H1 (cell line): ENCODE measurements around the gene CFAP53. TPM values are rescaled to one million over a fixed set of nuclear protein-coding genes. Genes with fewer than 3 reads are reported as not detected.

Experiments used
- CTCF ChIA-PET: fragments of 300-600 bp; sonication (Branson Sonifier 250); formaldehyde crosslinking; loops from one replicate; lab custom pipeline; 2021; ENCODE audit not compliant: partially characterized antibody; lab: Charles Lee
- POLR2A ChIA-PET: fragments of 300-600 bp; sonication (Branson Sonifier 250); formaldehyde crosslinking; loops from one replicate; lab custom pipeline; 2021; ENCODE audit warnings: inconsistent platforms; ENCODE audit not compliant: partially characterized antibody; lab: Charles Lee
- DNase-seq, 2 experiments: peaks; one replicate each; pipeline versions ENCODE4 v3.0.0 to v3.0.0-alpha.2; 2010 to 2022; ENCODE audit warnings: low spot score in 2 of 2, low read depth in 1 of 2, mixed read lengths in 1 of 2
- FAIRE-seq: peaks from 2 replicates; lab custom pipeline; 2011; peaks lifted over from hg19 to GRCh38; lab: Jason Lieb, UNC
- H2AFZ ChIP-seq: 2 replicates; pipeline ENCODE4 v1.8.1; 2012; ENCODE audit warnings: low read length, inconsistent platforms
- H2AK5ac ChIP-seq: 2 replicates; pipeline ENCODE4 v1.6.1; 2013; ENCODE audit warnings: low read depth, low read length
- H2BK120ac ChIP-seq: replicated peaks from 2 replicates; pipeline ENCODE3; 2013; ENCODE audit warnings: low read depth, low read length, inconsistent platforms
- H2BK12ac ChIP-seq: 2 replicates; pipeline ENCODE4 v1.6.1; 2013; ENCODE audit warnings: low read depth, low read length
- H2BK15ac ChIP-seq: 2 replicates; pipeline ENCODE4 v1.6.1; 2013; ENCODE audit warnings: low read length
- H2BK20ac ChIP-seq: 2 replicates; pipeline ENCODE4 v1.6.1; 2013; ENCODE audit warnings: low read length
- H2BK5ac ChIP-seq: 2 replicates; pipeline ENCODE4 v1.6.1; 2013; ENCODE audit warnings: low read depth, low read length
- H3K14ac ChIP-seq: 2 replicates; pipeline ENCODE4 v1.6.1; 2013; ENCODE audit warnings: inconsistent platforms; ENCODE audit not compliant: insufficient read length
- H3K18ac ChIP-seq: 2 replicates; pipeline ENCODE4 v1.6.1; 2013; ENCODE audit warnings: low read length; ENCODE audit errors: extremely low read depth
- H3K23ac ChIP-seq: 2 replicates; pipeline ENCODE4 v1.6.1; 2013; ENCODE audit warnings: inconsistent platforms; ENCODE audit not compliant: insufficient read length
- H3K23me2 ChIP-seq: 2 replicates; pipeline ENCODE4 v1.6.1; 2013; ENCODE audit warnings: low read depth, low read length
- H3K27ac ChIP-seq: 2 replicates; pipeline ENCODE4 v1.6.1; 2011; ENCODE audit warnings: low read depth, low read length, inconsistent platforms
- H3K27me3 ChIP-seq, 4 experiments: replicated peaks in 1 of 4; 1 replicate in 1 of 4; 2 replicates in 3 of 4; pipeline versions ENCODE4 v1.6.1 to v1.8.1; 2011 to 2013; ENCODE audit warnings: low read length in 3 of 4, mild to moderate bottlenecking in 3 of 4, inconsistent platforms in 2 of 4, mixed read lengths in 2 of 4, moderate library complexity in 1 of 4; ENCODE audit not compliant: control insufficient read depth in 3 of 4, insufficient read depth in 3 of 4; ENCODE audit errors: extremely low read depth in 1 of 4
- H3K36me3 ChIP-seq, 4 experiments: 2 replicates each; pipeline versions ENCODE4 v1.6.1 to v1.8.1; 2011 to 2013; ENCODE audit warnings: mild to moderate bottlenecking in 4 of 4, low read length in 3 of 4, moderate library complexity in 2 of 4, control low read depth in 1 of 4, inconsistent platforms in 1 of 4; ENCODE audit not compliant: insufficient read depth in 4 of 4, control insufficient read depth in 2 of 4
- H3K4ac ChIP-seq: replicated peaks from 2 replicates; pipeline ENCODE3; 2013; ENCODE audit warnings: low read length, low read depth, mixed read lengths, inconsistent platforms; ENCODE audit not compliant: insufficient read length
- H3K4me1 ChIP-seq, 4 experiments: replicated peaks in 1 of 4; 1 replicate in 1 of 4; 2 replicates in 3 of 4; pipeline versions ENCODE4 v1.6.1 to v1.8.1; 2011 to 2013; ENCODE audit warnings: low read length in 3 of 4, inconsistent platforms in 2 of 4, mixed read lengths in 1 of 4; ENCODE audit not compliant: insufficient read depth in 4 of 4, control insufficient read depth in 3 of 4
- H3K4me2 ChIP-seq, 2 experiments: 2 replicates each; pipeline versions ENCODE4 v1.6.1 to v1.8.1; 2011 to 2013; ENCODE audit warnings: low read depth in 2 of 2, low read length in 2 of 2, control low read depth in 1 of 2, inconsistent platforms in 1 of 2, mild to moderate bottlenecking in 1 of 2; ENCODE audit not compliant: insufficient read depth in 1 of 2
- H3K4me3 ChIP-seq, 4 experiments: fragments of 200-600, 300-600 bp in 1 of 4; sonication (generic), shearing (Covaris generic), sonication (Bioruptor Twin) in 1 of 4; 2 replicates each; pipeline versions ENCODE4 v1.5.1 to v1.8.1; 2011 to 2016; ENCODE audit warnings: low read length in 4 of 4, low read depth in 3 of 4, control low read depth in 2 of 4, inconsistent platforms in 2 of 4, mild to moderate bottlenecking in 2 of 4, mixed read lengths in 1 of 4, moderate library complexity in 1 of 4; ENCODE audit not compliant: insufficient read depth in 2 of 4; ENCODE audit errors: extremely low read depth in 1 of 4
- H3K56ac ChIP-seq: replicated peaks from 2 replicates; pipeline ENCODE3; 2013; ENCODE audit warnings: low read depth, mild to moderate bottlenecking, mixed read lengths, low read length, inconsistent platforms; ENCODE audit not compliant: insufficient read length
- H3K79me1 ChIP-seq: 2 replicates; pipeline ENCODE4 v1.6.1; 2013; ENCODE audit warnings: low read depth, low read length, control low read depth
- H3K79me2 ChIP-seq, 2 experiments: 2 replicates each; pipeline versions ENCODE4 v1.6.1 to v1.8.1; 2012 to 2013; ENCODE audit warnings: low read length in 2 of 2, mild to moderate bottlenecking in 2 of 2, inconsistent platforms in 1 of 2; ENCODE audit not compliant: insufficient read depth in 2 of 2, control insufficient read depth in 1 of 2
- H3K9ac ChIP-seq, 4 experiments: replicated peaks in 1 of 4; 1 replicate in 1 of 4; 2 replicates in 3 of 4; pipeline versions ENCODE4 v1.6.1 to v1.8.1; 2011 to 2013; ENCODE audit warnings: low read depth in 3 of 4, low read length in 3 of 4, control low read depth in 2 of 4, mild to moderate bottlenecking in 2 of 4, moderate library complexity in 2 of 4, inconsistent platforms in 1 of 4; ENCODE audit errors: extremely low read depth in 1 of 4
- H3K9me3 ChIP-seq, 2 experiments: 2 replicates each; pipeline versions ENCODE4 v1.6.1 to v1.8.1; 2012 to 2013; ENCODE audit warnings: mild to moderate bottlenecking in 2 of 2, moderate library complexity in 2 of 2, control low read depth in 1 of 2, inconsistent platforms in 1 of 2, low read depth in 1 of 2, low read length in 1 of 2, mixed read lengths in 1 of 2; ENCODE audit not compliant: insufficient read depth in 2 of 2
- H4K20me1 ChIP-seq, 2 experiments: replicated peaks in 1 of 2; 2 replicates each; pipeline versions ENCODE3 to v1.8.1; 2011 to 2013; ENCODE audit warnings: inconsistent platforms in 2 of 2, low read length in 2 of 2, mild to moderate bottlenecking in 1 of 2; ENCODE audit not compliant: insufficient read depth in 2 of 2, control insufficient read depth in 1 of 2
- H4K5ac ChIP-seq: 2 replicates; pipeline ENCODE4 v1.6.1; 2013; ENCODE audit warnings: low read length, low read depth, mixed read lengths, inconsistent platforms; ENCODE audit not compliant: insufficient read length
- H4K8ac ChIP-seq: 2 replicates; pipeline ENCODE4 v1.8.0; 2013; ENCODE audit warnings: mild to moderate bottlenecking, moderate library complexity, low read length, inconsistent platforms; ENCODE audit not compliant: insufficient read depth; ENCODE audit errors: extremely low read depth
- H4K91ac ChIP-seq: replicated peaks from 2 replicates; pipeline ENCODE3; 2013; ENCODE audit warnings: low read length, mixed read lengths, inconsistent platforms; ENCODE audit not compliant: insufficient read length
- FOSL1 ChIP-seq: IDR thresholded peaks from 2 replicates; pipeline ENCODE4 v1.6.1; 2011; ENCODE audit warnings: mild to moderate bottlenecking, low read depth, low read length, moderate library complexity; ENCODE audit not compliant: insufficient read depth
- MAFK ChIP-seq: IDR thresholded peaks from 2 replicates; pipeline ENCODE4 v1.6.1; 2012; ENCODE audit warnings: low read depth, mild to moderate bottlenecking, improper control_type of control experiment, low read length
- SIN3A ChIP-seq, 2 experiments: IDR thresholded peaks in 1 of 2; conservative IDR thresholded peaks in 1 of 2; 2 replicates each; pipeline ENCODE4 v1.6.1; 2011 to 2012; ENCODE audit warnings: low read length in 2 of 2, improper control_type of control experiment in 1 of 2, low read depth in 1 of 2, mild to moderate bottlenecking in 1 of 2
- TAF7 ChIP-seq: optimal IDR thresholded peaks from 2 replicates; pipeline ENCODE3; 2011; ENCODE audit warnings: low read depth, mild to moderate bottlenecking, inconsistent platforms, low read length, moderate library complexity, borderline replicate concordance
- WGBS, 2 experiments: shearing (Covaris generic) in 1 of 2; methylation state at CpG; one replicate each; pipeline versions ENCODE4 v1.1.6 to v1.1.7; 2013 to 2015; ENCODE audit warnings: low lambda C conversion rate in 2 of 2, mixed read lengths in 2 of 2, inconsistent platforms in 1 of 2, low coverage in 1 of 2, missing lambda C conversion rate in 1 of 2; ENCODE audit not compliant: insufficient replicate concordance in 2 of 2, insufficient coverage in 1 of 2, insufficient read length in 1 of 2; ENCODE audit errors: extremely low coverage in 1 of 2, missing lambda C conversion rate in 1 of 2; 5-methylcytosine and 5-hydroxymethylcytosine counted together
- polyA plus RNA-seq, 7 experiments: library from polyadenylated mRNA; depleted of rRNA in 3 of 7; stranded (reverse) in 5 of 7; unstranded in 2 of 7; fragments of >200 nt in 5 of 7; fragments of 200-250 nt in 2 of 7; gene quantifications; 1 replicate in 5 of 7; 2 replicates in 1 of 7; 4 replicates in 1 of 7; pipeline versions ENCODE4 v1.2.1 to v1.2.3, GENCODE V29; 2011 to 2013; ENCODE audit warnings: missing spikeins in 2 of 7, mixed read lengths in 2 of 7
- total RNA-seq: library from RNA; stranded (reverse); fragmentation: NEBNext Ultra II Directional; extraction: Animal tissue kit (Norgen Biotek cat#: 25700); gene quantifications from 2 replicates; pipeline ENCODE4 v1.2.1, GENCODE V29; 2021
- TF ChIP-seq, protein P1 (sequence below): IDR thresholded peaks from 2 replicates; pipeline ENCODE4 v1.6.1; 2011; ENCODE audit warnings: low read length, improper control_type of control experiment

CFAP53 gene
- total and polyA plus RNA-seq, 2 of the 8 experiments (the other 6 are each of a cell fraction or from before 2014, with no cell fraction given) = 0.08 to 0.30 TPM

DNA sequence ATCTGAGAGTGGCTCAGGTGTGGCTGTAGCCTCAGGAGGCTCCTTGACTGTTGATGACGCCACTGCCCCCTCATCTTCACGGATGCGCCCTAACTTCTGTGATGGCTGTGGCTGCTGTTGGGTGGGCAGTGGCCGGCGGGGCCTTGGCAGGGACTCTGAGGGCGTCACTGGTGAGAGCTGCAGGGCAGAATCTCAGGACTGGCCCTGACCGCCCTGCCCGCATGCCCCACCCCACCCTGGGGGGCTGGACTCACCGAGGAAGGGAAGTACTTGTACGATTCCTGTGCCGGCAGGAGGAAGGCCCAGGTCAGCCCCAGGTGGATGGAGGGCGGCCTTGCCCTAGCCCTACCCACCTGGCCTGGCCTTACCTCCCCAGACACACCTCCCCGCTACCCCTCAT, 18.8 kb upstream of the CFAP53 start:
- peaks cover 6% of the 10 kb centered on the region; the same call in 1 of the 2 replicates for H3K79me1 ChIP-seq
- no peak overlapping the region for H3K4me3 ChIP-seq
- peaks cover 0 to 16% of the 10 kb centered on the region in 2 experiments; a peak in 2 of 4 replicates for H3K79me2 ChIP-seq
- WGBS, 2 experiments = 93% methylated on average over 10 of the region's 13 CpGs; no CpG with 5 or more reads in 1 of the 2 experiments
- peaks cover 0 to 5% of the 10 kb centered on the region in 2 experiments for H4K20me1 ChIP-seq
- peaks cover 3 to 25% (median 21%) of the 10 kb centered on the region in 4 experiments for H3K36me3 ChIP-seq
- H3K9ac ChIP-seq = no peak overlapping the region
- FAIRE-seq = no peak
- DNase-seq = no peak
- peaks cover 0 to 13% (median 6%) of the 10 kb centered on the region in 4 experiments; a peak in 5 of 7 replicates for H3K4me1 ChIP-seq
- H3K18ac ChIP-seq = no peak overlapping the region
- no peak overlapping the region for H2AFZ ChIP-seq
- H3K27me3 ChIP-seq = no peaks in the 10 kb centered on the region
- H4K5ac ChIP-seq = no peak overlapping the region
- no peak overlapping the region for H2BK120ac ChIP-seq
- 0 out of 2 replicates have a peak overlapping the region, but pooled peaks have one; percentile 12 for H4K8ac ChIP-seq
- H2BK5ac ChIP-seq = no peak overlapping the region
- H2BK15ac ChIP-seq = no peak overlapping the region
- H3K27ac ChIP-seq = no peak overlapping the region
- no peak overlapping the region for H3K4ac ChIP-seq
- H3K4me2 ChIP-seq = no peak overlapping the region
- H2AK5ac ChIP-seq = no peak overlapping the region
- no peak overlapping the region for H3K56ac ChIP-seq
- no peak overlapping the region for H2BK12ac ChIP-seq
- no peak overlapping the region for H4K91ac ChIP-seq
- no peak overlapping the region for H2BK20ac ChIP-seq
- H3K23me2 ChIP-seq = peaks cover 18% of the 10 kb centered on the region
- ChIA-PET POLR2A (no interaction called here), CTCF (no interaction called here)
- TF ChIP-seq, protein P1, sequence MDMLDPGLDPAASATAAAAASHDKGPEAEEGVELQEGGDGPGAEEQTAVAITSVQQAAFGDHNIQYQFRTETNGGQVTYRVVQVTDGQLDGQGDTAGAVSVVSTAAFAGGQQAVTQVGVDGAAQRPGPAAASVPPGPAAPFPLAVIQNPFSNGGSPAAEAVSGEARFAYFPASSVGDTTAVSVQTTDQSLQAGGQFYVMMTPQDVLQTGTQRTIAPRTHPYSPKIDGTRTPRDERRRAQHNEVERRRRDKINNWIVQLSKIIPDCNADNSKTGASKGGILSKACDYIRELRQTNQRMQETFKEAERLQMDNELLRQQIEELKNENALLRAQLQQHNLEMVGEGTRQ = no peak
- TF ChIP-seq SIN3A (conservative IDR thresholded peaks at IDR 0.05 in 1 of 2, IDR thresholded peaks at IDR 0.05 in 1 of 2; ENCODE audit: low read depth in 1 of 2, low read length in 2 of 2) = no peak
- TF ChIP-seq FOSL1 = no peak
- TF ChIP-seq MAFK = no peak
- no peak for TF ChIP-seq TAF7
- no peaks in the 10 kb centered on the region for H3K9me3 ChIP-seq
- H3K23ac ChIP-seq = no peak overlapping the region
- H3K14ac ChIP-seq = no peak overlapping the region
